Uterus (tissue), 4 donors: ENCODE results near the gene SBF2. TPM values are rescaled to one million over a fixed set of nuclear protein-coding genes. Genes with fewer than 3 reads are reported as not detected.
"Not testable (repeated sequence)": the region's sequence is repeated elsewhere in the genome, so short reads cannot be mapped to it uniquely, and the experiment has no call there.

Source experiments
- DNase-seq, 2 donors: peaks; one replicate each; pipeline ENCODE4 v3.0.0-alpha.2; 2019 to 2020
- H3K27ac ChIP-seq, 2 donors: fragments of 200-600 bp; sonication (generic); 1 replicate in 1 of 2; 2 replicates in 1 of 2; pipeline ENCODE4 v1.5.1; 2016 to 2018
- H3K27me3 ChIP-seq, 2 donors: fragments of 200-600 bp; sonication (generic); one replicate each; pipeline ENCODE4 v1.5.1; 2018 to 2019; ENCODE audit warnings: control low read depth in 1 of 2
- H3K36me3 ChIP-seq, 2 donors: fragments of 200-600 bp; sonication (generic); one replicate each; pipeline ENCODE4 v1.5.1; 2019; ENCODE audit warnings: control low read depth in 1 of 2
- H3K4me1 ChIP-seq, 2 donors: fragments of 200-600 bp; sonication (generic); one replicate each; pipeline ENCODE4 v1.5.1; 2018 to 2019; ENCODE audit warnings: control low read depth in 1 of 2
- H3K4me3 ChIP-seq, 2 donors: fragments of 200-600 bp; sonication (generic); 1 replicate in 1 of 2; 2 replicates in 1 of 2; pipeline ENCODE4 v1.5.1; 2018 to 2019; ENCODE audit warnings: mild to moderate bottlenecking in 1 of 2
- H3K9me3 ChIP-seq, 2 donors: fragments of 200-600 bp; sonication (generic); one replicate each; pipeline ENCODE4 v1.5.1; 2019; ENCODE audit warnings: control low read depth in 1 of 2
- POLR2A ChIP-seq, 2 donors: fragments of 450-650 bp; IDR thresholded peaks; one replicate each; pipeline ENCODE4 v1.6.1; 2016; ENCODE audit warnings: antibody characterized with exemption in 2 of 2, mild to moderate bottlenecking in 1 of 2, moderate library complexity in 1 of 2
- intact Hi-C: fragments of 100-400 bp; cut with DNase I; formaldehyde crosslinking; loops from one replicate; pipeline ENCODE4 v1.15.1; 2023; ENCODE audit warnings: low total_unique reads
- total RNA-seq, 4 donors: library from RNA; depleted of rRNA in 3 of 4; stranded (reverse); fragments of >200 nt in 3 of 4; gene quantifications; one replicate each; pipeline versions ENCODE4 v1.1.0 to v1.2.4, GENCODE V29; 2014 to 2023
- TF ChIP-seq, protein P1 (sequence below), 4 experiments: fragments of 200-600 bp in 2 of 4; fragments of 450-650 bp in 2 of 4; sonication (generic) in 2 of 4; IDR thresholded peaks; one replicate each; pipeline ENCODE4 v1.5.1; 2016 to 2019; ENCODE audit warnings: antibody characterized with exemption in 4 of 4, mild to moderate bottlenecking in 2 of 4, moderate library complexity in 1 of 4
- donor health status: DM: yes; HTN: yes; CAD: no.

The SBF2 gene
- total RNA-seq, 4 donors from 2014 or later: 45.0 to 202 (median 98.0) TPM

DNA sequence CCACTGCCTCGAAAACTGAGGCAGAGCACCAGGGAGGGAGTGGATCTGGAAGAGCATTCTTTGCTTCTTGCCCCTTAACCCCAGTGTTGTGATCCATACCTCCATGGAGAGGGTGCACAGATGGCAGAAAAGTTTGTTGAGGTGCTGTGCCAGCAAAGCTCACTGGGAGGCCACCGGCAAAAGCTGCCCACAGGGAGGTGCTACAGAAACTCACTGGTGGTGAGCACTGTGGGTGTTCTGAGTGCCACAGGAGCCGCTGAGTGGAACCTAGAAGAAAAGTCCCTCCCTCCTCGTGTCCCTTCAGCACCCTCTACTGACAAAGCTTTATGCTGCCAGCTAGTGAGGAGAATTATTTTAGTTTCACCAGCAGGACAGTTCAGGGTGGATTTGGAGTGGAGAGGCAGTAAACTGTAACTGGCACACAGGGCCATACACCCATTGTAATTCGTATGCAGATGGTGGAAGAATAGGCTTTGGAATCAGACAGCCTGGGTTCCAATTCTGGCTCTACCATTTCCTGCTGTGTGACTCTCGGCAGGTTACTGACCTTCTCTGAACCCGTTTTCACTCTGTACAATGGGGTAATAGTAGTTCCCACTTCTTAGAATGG, 545.6 kb downstream of the SBF2 start:
- peak in 1 of 2 donors; percentile 44 for DNase-seq
- intact Hi-C loops: no loop called here
- Histone ChIP-seq H3K4me3 (no peak overlapping the region), H3K4me1 (no peaks in the 10 kb centered on the region), H3K9me3 (no peaks in the 10 kb centered on the region), H3K36me3 (no peaks in the 10 kb centered on the region), H3K27me3 (no peaks in the 10 kb centered on the region), H3K27ac (peak overlapping the region in 1 of 2 donors; percentile 19)
- TF ChIP-seq POLR2A (IDR thresholded peaks at IDR 0.05): no peak
- TF ChIP-seq, protein P1, sequence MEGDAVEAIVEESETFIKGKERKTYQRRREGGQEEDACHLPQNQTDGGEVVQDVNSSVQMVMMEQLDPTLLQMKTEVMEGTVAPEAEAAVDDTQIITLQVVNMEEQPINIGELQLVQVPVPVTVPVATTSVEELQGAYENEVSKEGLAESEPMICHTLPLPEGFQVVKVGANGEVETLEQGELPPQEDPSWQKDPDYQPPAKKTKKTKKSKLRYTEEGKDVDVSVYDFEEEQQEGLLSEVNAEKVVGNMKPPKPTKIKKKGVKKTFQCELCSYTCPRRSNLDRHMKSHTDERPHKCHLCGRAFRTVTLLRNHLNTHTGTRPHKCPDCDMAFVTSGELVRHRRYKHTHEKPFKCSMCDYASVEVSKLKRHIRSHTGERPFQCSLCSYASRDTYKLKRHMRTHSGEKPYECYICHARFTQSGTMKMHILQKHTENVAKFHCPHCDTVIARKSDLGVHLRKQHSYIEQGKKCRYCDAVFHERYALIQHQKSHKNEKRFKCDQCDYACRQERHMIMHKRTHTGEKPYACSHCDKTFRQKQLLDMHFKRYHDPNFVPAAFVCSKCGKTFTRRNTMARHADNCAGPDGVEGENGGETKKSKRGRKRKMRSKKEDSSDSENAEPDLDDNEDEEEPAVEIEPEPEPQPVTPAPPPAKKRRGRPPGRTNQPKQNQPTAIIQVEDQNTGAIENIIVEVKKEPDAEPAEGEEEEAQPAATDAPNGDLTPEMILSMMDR (IDR thresholded peaks at IDR 0.05): peak; percentile 42 to 67 (median 54)

- Histone ChIP-seq H3K9me3 (no peaks in the 10 kb centered on the region), H3K27ac (peak overlapping the region; percentile 19 to 23), H3K4me1 (no peaks in the 10 kb centered on the region), H3K36me3 (no peaks in the 10 kb centered on the region), H3K27me3 (no peaks in the 10 kb centered on the region), H3K4me3 (no peak overlapping the region)
- no peak for DNase-seq
- TF ChIP-seq POLR2A (IDR thresholded peaks at IDR 0.05): no peak
- TF ChIP-seq, protein P1 (IDR thresholded peaks at IDR 0.05): no peak
- intact Hi-C loops: no loop called here
These were observed 546.2 kb downstream of the SBF2 start for GRCh38 chr11:9747828-9748227.

DNA sequence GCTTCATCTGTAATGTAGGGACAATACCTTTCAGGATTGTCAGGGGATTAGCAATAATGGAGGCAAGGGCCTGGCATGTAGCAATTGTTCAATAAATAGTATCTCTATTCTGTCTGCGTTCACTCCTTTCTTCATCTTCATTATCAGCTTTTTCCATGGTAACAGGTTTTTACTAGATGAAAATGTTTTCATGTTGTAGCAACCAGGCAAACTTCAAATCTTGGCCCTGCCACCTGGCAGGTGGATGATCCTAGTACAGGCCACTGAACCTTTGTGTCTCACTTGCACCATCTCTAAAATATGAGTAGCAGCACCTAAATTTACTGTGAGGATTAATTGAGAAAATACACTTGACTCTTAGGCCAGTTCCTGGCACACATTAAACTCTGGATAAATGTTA, 546.8 kb downstream of the SBF2 start:
- no peaks in the 10 kb centered on the region for H3K27me3 ChIP-seq
- H3K4me1 ChIP-seq: no peaks in the 10 kb centered on the region
- no peaks in the 10 kb centered on the region for H3K36me3 ChIP-seq
- DNase-seq: no peak
- intact Hi-C loops: no loop called here
- no peaks in the 10 kb centered on the region for H3K9me3 ChIP-seq
- H3K4me3 ChIP-seq: no peak overlapping the region
- H3K27ac ChIP-seq: peak overlapping the region; percentile 19 to 23
- no peak for TF ChIP-seq POLR2A (IDR thresholded peaks at IDR 0.05)
- TF ChIP-seq, protein P1 (IDR thresholded peaks at IDR 0.05): no peak

DNA sequence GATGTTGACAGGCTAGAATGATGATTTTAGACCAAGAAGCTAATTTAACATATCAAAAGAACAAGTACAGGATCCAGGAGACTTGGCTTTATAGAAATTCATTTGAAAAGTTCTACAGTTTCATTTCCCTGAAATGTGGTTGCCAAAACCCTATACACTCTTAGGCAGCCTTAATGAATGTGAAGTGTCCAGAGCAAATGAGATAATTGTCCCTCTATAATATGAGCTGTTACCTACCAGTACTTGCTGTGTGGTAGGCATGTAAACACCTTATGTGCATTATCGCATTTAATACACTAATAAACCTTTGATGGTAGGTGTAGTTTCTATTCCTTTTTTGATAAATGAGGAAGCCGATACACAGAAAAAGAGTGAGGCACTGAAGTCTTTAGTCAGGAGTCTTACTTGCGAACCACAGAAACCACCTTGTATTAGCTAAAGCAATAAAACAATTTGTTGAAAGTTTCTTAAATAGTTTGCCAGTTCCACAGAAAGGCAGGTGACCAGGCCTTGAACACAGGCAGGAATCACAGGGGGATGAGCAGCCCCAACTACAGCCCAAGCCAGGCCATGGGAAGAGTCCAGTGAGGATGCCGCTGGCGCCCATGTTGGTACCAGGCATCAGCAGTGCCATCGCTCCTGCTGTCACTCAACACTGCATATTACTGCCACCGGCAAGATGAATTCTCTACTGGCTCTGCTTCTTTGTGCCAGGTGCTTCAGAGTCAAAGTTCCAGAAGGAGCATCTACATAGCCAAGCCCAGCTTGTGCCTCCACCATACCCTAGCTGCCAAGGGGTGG, 548.4 kb downstream of the SBF2 start:
- no peaks in the 10 kb centered on the region for H3K9me3 ChIP-seq
- no peak for DNase-seq
- intact Hi-C loops: no loop called here
- no peak overlapping the region for H3K27ac ChIP-seq
- H3K36me3 ChIP-seq: no peaks in the 10 kb centered on the region
- TF ChIP-seq, protein P1 (IDR thresholded peaks at IDR 0.05): no peak
- TF ChIP-seq POLR2A (IDR thresholded peaks at IDR 0.05): no peak
- H3K4me1 ChIP-seq: no peaks in the 10 kb centered on the region
- no peak overlapping the region for H3K4me3 ChIP-seq
- H3K27me3 ChIP-seq: no peaks in the 10 kb centered on the region

- H3K9me3 ChIP-seq, intact Hi-C loops, H3K36me3 ChIP-seq, H3K27ac ChIP-seq, H3K4me3 ChIP-seq, H3K4me1 ChIP-seq, DNase-seq, H3K27me3 ChIP-seq: not testable (repeated sequence)
These were observed 550.5 kb downstream of the SBF2 start for GRCh38 chr11:9743512-9743911.
